Thoracic aorta (tissue), 2 donors: ENCODE data around the gene AMOTL1. TPM values are rescaled to one million over a fixed set of nuclear protein-coding genes. Genes with fewer than 3 reads are reported as not detected.
A peak's percentile ranks its signal among the peaks of the same experiment; 100 is the strongest.

Experiments
- ATAC-seq: fragments of 150-250 bp; one replicate; pipeline ENCODE4 v1.8.0; 2017; ENCODE audit warnings: low read depth; ENCODE audit not compliant: insufficient number of reproducible peaks, low FRiP score
- DNase-seq: peaks from one replicate; pipeline ENCODE4 v3.0.0-alpha.2; 2020; ENCODE audit warnings: low spot score
- H3K27ac ChIP-seq, 2 donors: fragments of 200-600 bp; sonication (generic); 1 replicate in 1 of 2; 2 replicates in 1 of 2; pipeline ENCODE4 v1.5.1; 2016; ENCODE audit warnings: mild to moderate bottlenecking in 2 of 2, moderate library complexity in 2 of 2
- H3K27me3 ChIP-seq: fragments of 200-600 bp; sonication (generic); replicated peaks from 2 replicates; pipeline ENCODE4 v1.6.0; 2016; ENCODE audit warnings: mild to moderate bottlenecking; ENCODE audit not compliant: insufficient read depth
- H3K36me3 ChIP-seq: fragments of 200-600 bp; sonication (generic); one replicate; pipeline ENCODE4 v1.5.1; 2016
- H3K4me1 ChIP-seq, 2 donors: fragments of 200-600 bp; sonication (generic); 1 replicate in 1 of 2; 2 replicates in 1 of 2; pipeline versions ENCODE4 v1.5.1 to v1.6.0; 2016; ENCODE audit warnings: low read depth in 2 of 2, mild to moderate bottlenecking in 1 of 2; ENCODE audit not compliant: control insufficient read depth in 1 of 2
- H3K4me3 ChIP-seq: fragments of 200-600 bp; sonication (generic); 2 replicates; pipeline ENCODE4 v1.5.1; 2016; ENCODE audit warnings: mild to moderate bottlenecking
- H3K9me3 ChIP-seq: fragments of 200-600 bp; sonication (generic); 2 replicates; pipeline ENCODE4 v1.5.1; 2016
- total RNA-seq, 2 donors: library from RNA; depleted of rRNA; stranded (reverse); fragments of >200 nt; gene quantifications; one replicate each; pipeline versions ENCODE4 v1.1.0 to v1.2.3, GENCODE V29; 2016
- TF ChIP-seq, protein P1 (sequence below): fragments of 200-600 bp; sonication (generic); IDR thresholded peaks from one replicate; pipeline ENCODE4 v1.5.1; 2019; ENCODE audit warnings: antibody characterized with exemption

The AMOTL1 gene
- total RNA-seq, 2 donors from 2014 or later: 64.2 to 89.5 TPM

DNA sequence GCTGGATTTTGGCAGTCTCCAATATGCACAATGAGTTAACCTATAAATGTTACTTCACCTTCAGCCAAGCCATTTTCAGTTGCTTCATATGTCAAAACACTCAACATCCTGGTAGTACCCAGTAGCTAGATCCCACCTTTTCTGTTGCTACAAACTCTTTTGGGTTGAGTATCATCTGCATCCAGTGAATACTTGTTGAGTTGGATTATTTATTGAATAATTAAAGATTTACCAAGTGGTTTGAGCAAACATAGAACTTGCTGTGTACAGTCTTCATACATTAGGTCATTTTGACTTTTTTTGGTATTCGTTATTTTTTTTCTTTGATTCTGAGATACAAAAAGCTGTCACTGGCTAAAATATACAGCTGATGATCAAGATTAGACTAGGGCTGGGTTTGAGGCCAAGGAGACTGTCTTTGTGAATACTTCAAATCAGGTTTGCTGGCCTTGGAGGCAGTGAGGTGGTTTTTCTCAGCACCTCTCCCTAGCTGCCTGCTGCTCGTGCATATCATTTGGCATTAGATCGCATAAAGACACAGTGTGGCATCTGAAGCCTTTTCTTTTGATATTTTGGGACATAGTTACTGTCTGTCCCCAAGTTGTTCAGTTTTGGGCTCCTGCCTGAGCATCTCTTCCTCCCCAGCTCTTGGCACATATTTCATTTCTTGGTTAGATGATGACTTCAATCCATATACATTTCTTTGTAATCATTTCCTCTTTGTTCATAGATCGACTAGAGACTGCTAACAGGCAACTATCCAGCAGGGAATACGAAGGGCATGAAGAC, 62.8 kb downstream of the AMOTL1 start:
- Histone ChIP-seq H3K27ac (no peak overlapping the region), H3K27me3 (no peaks in the 10 kb centered on the region), H3K4me1 (peaks cover 0 to 18% of the 10 kb centered on the region in 2 donors), H3K4me3 (no peak overlapping the region), H3K9me3 (no peaks in the 10 kb centered on the region), H3K36me3 (peaks cover 25% of the 10 kb centered on the region)
- TF ChIP-seq, protein P1, sequence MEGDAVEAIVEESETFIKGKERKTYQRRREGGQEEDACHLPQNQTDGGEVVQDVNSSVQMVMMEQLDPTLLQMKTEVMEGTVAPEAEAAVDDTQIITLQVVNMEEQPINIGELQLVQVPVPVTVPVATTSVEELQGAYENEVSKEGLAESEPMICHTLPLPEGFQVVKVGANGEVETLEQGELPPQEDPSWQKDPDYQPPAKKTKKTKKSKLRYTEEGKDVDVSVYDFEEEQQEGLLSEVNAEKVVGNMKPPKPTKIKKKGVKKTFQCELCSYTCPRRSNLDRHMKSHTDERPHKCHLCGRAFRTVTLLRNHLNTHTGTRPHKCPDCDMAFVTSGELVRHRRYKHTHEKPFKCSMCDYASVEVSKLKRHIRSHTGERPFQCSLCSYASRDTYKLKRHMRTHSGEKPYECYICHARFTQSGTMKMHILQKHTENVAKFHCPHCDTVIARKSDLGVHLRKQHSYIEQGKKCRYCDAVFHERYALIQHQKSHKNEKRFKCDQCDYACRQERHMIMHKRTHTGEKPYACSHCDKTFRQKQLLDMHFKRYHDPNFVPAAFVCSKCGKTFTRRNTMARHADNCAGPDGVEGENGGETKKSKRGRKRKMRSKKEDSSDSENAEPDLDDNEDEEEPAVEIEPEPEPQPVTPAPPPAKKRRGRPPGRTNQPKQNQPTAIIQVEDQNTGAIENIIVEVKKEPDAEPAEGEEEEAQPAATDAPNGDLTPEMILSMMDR: no peak
- no peak for ATAC-seq
- no peak for DNase-seq

GRCh38 chr11:94831529-94831928, 63.4 kb downstream of the AMOTL1 start:
- Histone ChIP-seq H3K4me3 (no peak overlapping the region), H3K9me3 (no peaks in the 10 kb centered on the region), H3K27ac (no peak overlapping the region), H3K4me1 (peaks cover 0 to 23% of the 10 kb centered on the region in 2 donors), H3K27me3 (no peaks in the 10 kb centered on the region), H3K36me3 (peaks cover 23% of the 10 kb centered on the region)
- TF ChIP-seq, protein P1: no peak
- ATAC-seq (no peak), DNase-seq (no peak)

- no peak for DNase-seq
- Histone ChIP-seq H3K27me3 (no peaks in the 10 kb centered on the region), H3K4me1 (peaks cover 9 to 35% of the 10 kb centered on the region in 2 donors), H3K27ac (no peak overlapping the region), H3K36me3 (peaks cover 13% of the 10 kb centered on the region), H3K9me3 (no peaks in the 10 kb centered on the region), H3K4me3 (no peak overlapping the region)
- TF ChIP-seq, protein P1: no peak
- no peak for ATAC-seq
These were observed 64.6 kb downstream of the AMOTL1 start for GRCh38 chr11:94832604-94833235.

- peaks cover 9 to 54% of the 10 kb centered on the region in 2 donors for H3K4me1 ChIP-seq
- H3K27ac ChIP-seq: peak overlapping the region; percentile 19 to 47
- H3K9me3 ChIP-seq: no peaks in the 10 kb centered on the region
- H3K36me3 ChIP-seq: peaks cover 10% of the 10 kb centered on the region
- ATAC-seq (no peak), DNase-seq (no peak)
- H3K4me3 ChIP-seq: no peak overlapping the region
- no peaks in the 10 kb centered on the region for H3K27me3 ChIP-seq
- TF ChIP-seq, protein P1: no peak
These were observed 66.9 kb downstream of the AMOTL1 start for GRCh38 chr11:94834911-94835593.

- DNase-seq (no peak), ATAC-seq (no peak)
- H3K27ac ChIP-seq: peak overlapping the region; percentile 19 to 47
- H3K9me3 ChIP-seq: no peaks in the 10 kb centered on the region
- H3K4me3 ChIP-seq: no peak overlapping the region
- H3K4me1 ChIP-seq: peaks cover 9 to 58% of the 10 kb centered on the region in 2 donors
- no peaks in the 10 kb centered on the region for H3K27me3 ChIP-seq
- TF ChIP-seq, protein P1: no peak
- H3K36me3 ChIP-seq: peaks cover 4% of the 10 kb centered on the region
These were observed 67.4 kb downstream of the AMOTL1 start for GRCh38 chr11:94835594-94835927.
